Activated CD8-positive, alpha-beta T cell treated with anti-CD3 and anti-CD28 coated beads for 36 hours (primary cell): Measurements from ENCODE around the gene TMEM88. TPM values are rescaled to one million over a fixed set of nuclear protein-coding genes. Genes with fewer than 3 reads are reported as not detected.

Source experiments
- ATAC-seq: fragments of 200-7000 bp; cut with Tn5 transposase; one replicate; pipeline ENCODE4 v1.10.0; 2021; ENCODE audit warnings: mild to moderate bottlenecking, moderate library complexity
- CTCF ChIA-PET: fragments of 350-600 bp; sonication (Branson Sonifier 250); formaldehyde crosslinking; loops from one replicate; lab custom pipeline; 2021; ENCODE audit warnings: antibody characterized with exemption; lab: Charles Lee
- POLR2A ChIA-PET: fragments of 350-600 bp; sonication (Branson Sonifier 250); formaldehyde crosslinking; loops from one replicate; lab custom pipeline; 2021; ENCODE audit warnings: antibody characterized with exemption; lab: Charles Lee
- DNase-seq: peaks from one replicate; pipeline ENCODE4 v3.0.0-alpha.2; 2020
- H3K27ac Mint-ChIP-seq: one replicate; pipeline ENCODE4 v1.8.0; 2021; ENCODE audit warnings: mild to moderate bottlenecking, mixed read lengths
- H3K27me3 Mint-ChIP-seq: one replicate; pipeline ENCODE4 v1.8.0; 2021; ENCODE audit warnings: mixed read lengths
- H3K36me3 Mint-ChIP-seq: one replicate; pipeline ENCODE4 v1.8.0; 2021; ENCODE audit warnings: low read depth, mixed read lengths
- H3K4me1 Mint-ChIP-seq: one replicate; pipeline ENCODE4 v1.8.0; 2021; ENCODE audit warnings: low read depth, mixed read lengths
- H3K4me3 Mint-ChIP-seq: one replicate; pipeline ENCODE4 v1.8.0; 2021; ENCODE audit warnings: mild to moderate bottlenecking, moderate library complexity, mixed read lengths
- H3K9me3 Mint-ChIP-seq: one replicate; pipeline ENCODE4 v1.8.0; 2021; ENCODE audit warnings: mixed read lengths
- CTCF ChIP-seq: fragments of 200-600 bp; IDR thresholded peaks from one replicate; pipeline ENCODE4 v1.8.0; 2022; ENCODE audit warnings: antibody characterized with exemption, mild to moderate bottlenecking
- intact Hi-C: fragments of 100-400 bp; cut with micrococcal nuclease; formaldehyde crosslinking; loops from one replicate; pipeline ENCODE4 v1.10.0; 2022
- total RNA-seq, 2 experiments: library from RNA; stranded (reverse); gene quantifications; one replicate each; pipeline ENCODE4 v1.2.3, GENCODE V29; 2021

Gene TMEM88
- total RNA-seq, 2 experiments from 2014 or later = 2.4 to 2.9 TPM

GRCh38 chr17:7834957-7835813 lies 19.7 kb upstream of the TMEM88 start:
- peak overlapping the region; percentile 91 for H3K27ac Mint-ChIP-seq
- ChIA-PET POLR2A (interaction anchor here (0.6 to 7.2 kb wide), 12 partner anchors 8 to 591 kb away, joined by 3 to 74 read pairs (median 4); partner anchors contain the start of genes CYB5D1, NAA38, RNF227 and TP53), CTCF (interaction anchor here (0.5 to 6.2 kb wide), 22 partner anchors 8 to 226 kb away, joined by 3 to 50 read pairs (median 4); partner anchors contain the start of genes CNTROB, NAA38, TP53 and TRAPPC1)
- peaks cover 41% of the 10 kb centered on the region for H3K4me1 Mint-ChIP-seq
- TF ChIP-seq CTCF = peak; percentile 84
- peak overlapping the region; percentile 83 for H3K4me3 Mint-ChIP-seq
- intact Hi-C loops = no loop called here
- peaks cover 5% of the 10 kb centered on the region for H3K36me3 Mint-ChIP-seq
- H3K27me3 Mint-ChIP-seq = no peaks in the 10 kb centered on the region
- ATAC-seq (peak; percentile 50), DNase-seq (peak; percentile 94)
- no peaks in the 10 kb centered on the region for H3K9me3 Mint-ChIP-seq

- no peaks in the 10 kb centered on the region for H3K9me3 Mint-ChIP-seq
- peaks cover 13% of the 10 kb centered on the region for H3K36me3 Mint-ChIP-seq
- peak; percentile 70 for DNase-seq
- H3K4me3 Mint-ChIP-seq = peak overlapping the region; percentile 83
- ATAC-seq = no peak
- peaks cover 49% of the 10 kb centered on the region for H3K4me1 Mint-ChIP-seq
- ChIA-PET POLR2A (interaction anchor here (0.6 to 7.2 kb wide), 7 partner anchors 12 to 337 kb away, joined by 3 to 74 read pairs (median 8); partner anchors contain the start of genes CYB5D1, NAA38 and TP53), CTCF (interaction anchor here (0.7 to 6.2 kb wide), 14 partner anchors 9 to 225 kb away, joined by 3 to 50 read pairs (median 4); partner anchors contain the start of genes CNTROB, NAA38, TP53 and TRAPPC1)
- H3K27me3 Mint-ChIP-seq = no peaks in the 10 kb centered on the region
- intact Hi-C loops = no loop called here
- TF ChIP-seq CTCF = no peak
- H3K27ac Mint-ChIP-seq = peak overlapping the region; percentile 86
These were observed 18.9 kb upstream of the TMEM88 start for GRCh38 chr17:7835814-7836595.

GRCh38 chr17:7836596-7837407 lies 18.1 kb upstream of the TMEM88 start:
- H3K4me1 Mint-ChIP-seq = peaks cover 54% of the 10 kb centered on the region
- DNase-seq (peak; percentile 80), ATAC-seq (no peak)
- TF ChIP-seq CTCF = no peak
- intact Hi-C loops = no loop called here
- H3K9me3 Mint-ChIP-seq = no peaks in the 10 kb centered on the region
- peak overlapping the region; percentile 86 for H3K27ac Mint-ChIP-seq
- no peaks in the 10 kb centered on the region for H3K27me3 Mint-ChIP-seq
- H3K36me3 Mint-ChIP-seq = peaks cover 18% of the 10 kb centered on the region
- CTCF ChIA-PET = interaction anchor here (0.9 to 6.2 kb wide), 6 partner anchors 12 to 154 kb away, joined by 3 to 50 read pairs (median 6); partner anchors contain the start of gene NAA38
- H3K4me3 Mint-ChIP-seq = peak overlapping the region; percentile 83
- POLR2A ChIA-PET = interaction anchor here (0.6 to 7.2 kb wide), 10 partner anchors 11 to 439 kb away, joined by 3 to 74 read pairs (median 3); partner anchors contain the start of genes CYB5D1, NAA38 and TP53

DNA sequence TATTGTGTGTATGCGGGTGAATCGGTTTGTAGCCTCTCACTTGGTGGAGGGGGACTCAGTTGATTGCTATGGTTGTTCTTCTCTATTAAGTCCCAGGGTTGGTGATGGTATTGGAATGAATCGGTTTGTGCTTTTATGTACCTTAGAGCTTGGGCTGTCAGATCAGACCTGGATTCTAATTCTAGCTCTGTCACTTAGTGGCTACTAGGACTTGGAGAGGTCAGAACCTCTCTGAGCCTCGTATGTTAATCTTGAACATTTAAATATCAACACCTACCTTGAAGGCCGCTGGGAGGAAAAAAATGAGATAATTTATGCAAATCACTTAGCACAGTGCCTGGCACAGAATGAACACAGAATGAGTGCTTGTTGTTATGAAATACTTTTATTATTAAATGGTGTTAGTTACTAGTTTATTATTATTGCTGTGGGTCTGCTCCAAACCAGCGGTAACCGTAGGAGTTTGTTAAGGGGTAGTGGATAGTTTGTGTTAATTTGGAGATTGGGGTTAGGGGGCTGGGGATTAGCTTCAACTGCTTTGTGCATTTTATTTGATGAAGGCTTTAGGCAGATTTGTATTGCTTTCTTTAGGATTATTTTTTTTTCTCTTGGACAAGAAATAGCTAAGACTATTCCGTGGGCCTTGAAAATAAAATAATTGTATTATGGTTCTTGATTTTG lies 17.3 kb upstream of the TMEM88 start:
- intact Hi-C loops = no loop called here
- Mint-ChIP-seq H3K4me3 (peak overlapping the region; percentile 83), H3K27me3 (no peaks in the 10 kb centered on the region), H3K36me3 (peaks cover 18% of the 10 kb centered on the region), H3K9me3 (no peaks in the 10 kb centered on the region), H3K4me1 (peaks cover 54% of the 10 kb centered on the region), H3K27ac (peak overlapping the region; percentile 86)
- ChIA-PET CTCF (interaction anchor here (0.9 to 6.2 kb wide), 5 partner anchors 13 to 153 kb away, joined by 3 to 50 read pairs (median 6); partner anchors contain the start of gene NAA38), POLR2A (interaction anchor here (0.6 to 7.2 kb wide), 9 partner anchors 11 to 440 kb away, joined by 3 to 74 read pairs (median 3); partner anchors contain the start of genes CYB5D1, NAA38 and TP53)
- no peak for TF ChIP-seq CTCF
- no peak for ATAC-seq
- DNase-seq = no peak
